HTR-8/SVneo (cell line): ENCODE results near the gene CNKSR3.
"Not testable (repeated sequence)": the region's sequence is repeated elsewhere in the genome, so short reads cannot be mapped to it uniquely, and the experiment has no call there.

ENCODE experiments used
- DNase-seq: peaks from one replicate; pipeline ENCODE4 v3.0.0; 2011; ENCODE audit warnings: low spot score, mixed read lengths; ENCODE audit not compliant: insufficient read length
- FAIRE-seq: peaks from 2 replicates; lab custom pipeline; 2011; peaks lifted over from hg19 to GRCh38; lab: Jason Lieb, UNC

CNKSR3 gene

DNA sequence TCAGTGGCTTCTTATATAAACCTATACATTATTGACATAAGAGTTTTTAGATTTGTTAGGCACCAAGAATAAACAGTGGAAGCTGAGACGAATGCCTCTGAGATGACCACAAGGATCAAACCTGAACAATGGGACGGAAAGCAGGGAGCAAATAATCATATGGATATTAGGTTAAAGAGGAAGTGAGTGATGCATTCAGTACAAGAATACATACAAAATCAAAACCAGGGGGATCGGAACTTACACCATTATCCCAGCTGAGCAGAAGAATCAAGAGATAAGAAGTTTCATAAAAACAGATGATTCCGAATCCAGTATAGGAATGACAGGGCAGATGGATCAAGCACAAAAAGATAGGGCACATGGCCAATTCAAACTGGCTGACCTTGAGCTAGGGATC lies 21.9 kb upstream of the CNKSR3 start:
- FAIRE-seq, result no peak
- no peak for DNase-seq

DNA sequence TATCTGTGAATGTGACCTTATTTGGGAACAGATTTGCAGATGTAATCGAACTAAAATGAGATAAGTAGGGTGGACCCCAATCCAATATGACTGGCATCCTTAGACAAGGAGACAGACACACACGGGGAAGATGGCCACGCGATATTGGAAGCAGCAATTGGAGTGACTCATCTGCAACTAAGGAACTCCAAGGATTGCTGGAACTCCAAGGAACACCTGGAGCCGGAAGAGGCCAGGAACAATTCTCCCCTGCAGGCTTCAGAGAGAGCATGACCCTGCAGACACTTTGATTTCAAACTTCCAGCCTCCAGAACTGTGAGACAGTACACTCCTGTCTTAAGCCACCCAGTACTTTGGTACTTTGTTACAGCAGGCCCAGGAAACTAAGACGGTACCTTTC lies 19.5 kb upstream of the CNKSR3 start:
- FAIRE-seq, result no peak
- no peak for DNase-seq

GRCh38 chr6:154528310-154528915 lies 17.9 kb upstream of the CNKSR3 start:
- DNase-seq (no peak), FAIRE-seq (no peak)

DNA sequence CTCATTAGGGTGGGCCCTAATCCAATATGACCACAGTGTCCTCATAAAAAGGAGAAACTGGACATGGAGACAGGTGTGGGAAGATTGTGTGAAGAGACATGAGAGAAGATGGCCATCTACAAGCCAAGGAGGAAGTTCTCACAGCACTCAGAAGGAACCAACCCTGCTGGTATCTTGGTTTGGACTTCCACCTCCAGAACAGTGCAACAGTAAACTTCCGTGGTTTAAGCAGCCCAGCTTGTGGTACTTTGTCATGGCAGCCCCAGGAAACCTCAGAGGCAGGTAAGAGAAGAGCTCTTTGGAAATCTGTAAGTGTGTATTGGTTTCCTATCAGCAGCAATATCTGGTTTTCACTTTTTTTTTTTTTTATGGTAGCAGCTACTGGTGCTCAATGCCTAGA lies 16.5 kb upstream of the CNKSR3 start:
- DNase-seq (no peak), FAIRE-seq (no peak)

DNA sequence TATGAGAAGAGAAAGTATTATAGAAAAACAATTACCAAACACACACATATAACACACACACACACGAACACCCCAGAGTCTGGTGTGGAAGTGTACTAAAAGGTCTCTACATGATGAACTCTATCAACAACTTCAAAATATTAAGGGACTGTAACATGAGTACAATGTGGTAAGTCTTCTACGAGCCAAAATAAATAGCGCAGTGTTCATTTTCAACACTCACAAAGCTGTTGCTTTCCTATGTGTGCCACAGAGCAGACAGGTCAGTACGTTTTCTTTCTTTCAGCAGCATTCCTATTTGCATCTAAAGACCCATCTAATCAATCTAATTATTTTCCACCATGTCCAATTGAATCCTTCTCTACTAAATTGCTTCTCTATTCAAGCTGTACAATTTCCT lies 12.1 kb upstream of the CNKSR3 start:
- DNase-seq, result no peak
- FAIRE-seq, result no peak

- FAIRE-seq (no peak), DNase-seq (no peak)
These were observed 10.9 kb upstream of the CNKSR3 start for GRCh38 chr6:154521412-154521811.

- no peak for FAIRE-seq
- no peak for DNase-seq
These were observed 9.8 kb upstream of the CNKSR3 start for GRCh38 chr6:154520280-154520679.

DNA sequence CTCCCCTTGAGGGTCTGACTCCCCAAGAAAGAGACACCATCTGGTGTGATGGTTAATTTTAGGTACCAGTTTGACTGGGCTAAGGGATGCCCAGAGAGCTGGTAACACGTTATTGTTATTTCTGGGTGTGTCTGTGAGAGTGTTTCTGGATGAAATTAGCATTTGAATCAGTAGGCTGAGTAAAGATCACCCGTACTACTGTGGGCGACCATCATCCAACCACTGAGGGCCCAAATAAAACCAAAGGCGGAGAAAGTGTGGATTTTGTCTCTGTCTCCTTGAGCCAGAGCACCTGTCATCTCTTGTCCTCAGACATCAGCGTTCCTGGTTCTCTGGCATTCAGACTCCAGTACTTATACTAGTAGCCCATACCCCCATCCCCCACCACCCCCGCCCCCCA lies 7.9 kb upstream of the CNKSR3 start:
- FAIRE-seq (no peak), DNase-seq (no peak)

GRCh38 chr6:154516276-154516675 lies 5.8 kb upstream of the CNKSR3 start:
- FAIRE-seq (no peak), DNase-seq (no peak)

DNA sequence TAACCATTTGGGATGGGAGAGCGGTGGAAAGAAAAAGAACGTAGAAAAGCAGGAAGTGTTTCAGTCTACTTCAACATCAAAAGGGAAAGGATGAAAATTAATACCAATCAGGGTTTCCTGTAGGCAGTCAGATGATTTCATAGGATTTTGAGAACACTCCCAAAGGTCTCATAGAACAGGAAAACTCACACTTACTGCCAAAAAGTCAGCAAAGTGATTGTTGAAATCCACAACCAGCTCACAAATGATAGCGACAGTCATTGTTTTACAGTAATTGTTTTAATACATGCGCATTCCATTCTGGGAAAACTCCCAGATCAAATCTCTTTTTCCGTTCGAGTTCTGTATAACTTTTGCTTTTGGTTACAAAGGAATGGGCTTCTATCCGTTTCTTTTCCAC lies 5.3 kb upstream of the CNKSR3 start:
- no peak for FAIRE-seq
- DNase-seq, result no peak

- not testable (repeated sequence) for DNase-seq, FAIRE-seq
These were observed 4.6 kb upstream of the CNKSR3 start for GRCh38 chr6:154515076-154515475.

DNA sequence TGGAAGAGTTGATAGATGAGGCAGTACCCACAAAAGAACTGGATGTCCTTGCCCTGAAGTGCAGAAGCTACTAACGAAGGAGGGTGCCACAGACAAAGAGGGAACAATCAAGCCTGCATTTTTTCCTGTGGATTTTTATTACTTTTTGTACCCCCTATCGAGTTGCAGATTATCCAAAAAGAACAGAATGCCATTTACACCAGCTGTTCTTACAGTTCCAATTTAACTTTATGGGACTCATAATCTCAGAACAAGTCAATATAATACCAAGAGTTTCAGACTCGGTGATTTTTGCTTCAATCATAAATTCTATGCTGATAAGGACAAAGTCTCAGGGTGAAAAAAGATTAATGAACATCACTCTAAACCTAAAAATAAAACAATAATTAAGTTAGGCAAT lies 4.0 kb upstream of the CNKSR3 start:
- FAIRE-seq (no peak), DNase-seq (no peak)

- FAIRE-seq (no peak), DNase-seq (no peak)
These were observed 3.3 kb upstream of the CNKSR3 start for GRCh38 chr6:154513601-154514320.

- FAIRE-seq (no peak), DNase-seq (no peak)
These were observed 1.7 kb upstream of the CNKSR3 start for GRCh38 chr6:154512201-154512600.

GRCh38 chr6:154511791-154512190 lies 1.3 kb upstream of the CNKSR3 start:
- FAIRE-seq (peak; percentile 48), DNase-seq (no peak)

GRCh38 chr6:154509421-154510143 lies 903 bp downstream of the CNKSR3 start:
- no peak for FAIRE-seq
- DNase-seq, result no peak

GRCh38 chr6:154508573-154509375 lies 1.7 kb downstream of the CNKSR3 start:
- DNase-seq, result no peak

DNA sequence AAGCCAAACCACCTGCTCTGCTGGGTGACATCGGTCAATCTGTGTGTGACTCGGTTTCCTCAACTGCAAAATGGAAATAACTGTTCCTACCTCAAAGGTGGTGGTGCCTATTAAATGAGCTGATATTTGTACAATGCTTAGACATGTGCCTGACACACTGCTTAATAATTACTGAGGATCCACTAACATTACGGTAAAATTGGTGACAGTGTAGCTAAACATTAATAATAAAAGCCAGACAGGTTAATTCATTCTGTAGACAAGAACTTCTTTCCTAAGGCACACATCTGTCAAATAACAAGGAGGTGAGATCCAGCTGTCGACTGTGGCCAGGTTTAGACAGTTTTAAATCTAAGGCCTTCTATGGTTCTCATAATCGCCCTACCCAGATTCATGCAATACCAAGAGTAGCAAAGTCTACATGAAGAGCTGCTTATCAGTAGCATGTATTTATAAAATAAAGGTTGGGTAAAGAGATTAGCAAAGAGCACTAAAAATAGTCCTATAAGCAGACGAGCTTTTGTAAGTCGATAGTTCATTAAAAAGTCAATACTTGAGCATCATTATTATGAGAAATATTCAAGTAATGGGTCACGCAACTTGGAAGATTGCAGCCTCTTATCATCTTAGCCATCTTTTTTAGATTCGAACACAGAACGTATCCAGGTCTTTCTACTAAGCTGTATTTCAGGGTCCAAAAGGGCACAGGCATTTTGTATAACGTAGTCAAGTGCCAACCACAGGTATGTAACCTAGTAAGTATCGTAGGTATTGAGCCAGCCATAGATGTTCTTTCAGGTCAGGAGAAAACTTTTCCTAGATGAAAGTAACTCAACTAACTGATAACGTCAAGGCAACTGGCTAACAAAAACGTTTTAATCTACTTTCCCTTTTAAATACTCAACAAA lies 3.2 kb downstream of the CNKSR3 start:
- no peak for DNase-seq
- no peak for FAIRE-seq

More at GRCh38 chr6:154508573-154509375, 1.7 kb downstream of the CNKSR3 start:
- peak; percentile 63 for FAIRE-seq

- DNase-seq, result no peak
- FAIRE-seq, result no peak
These were observed 3.9 kb downstream of the CNKSR3 start for GRCh38 chr6:154506582-154506981.

GRCh38 chr6:154506108-154506507 lies 4.4 kb downstream of the CNKSR3 start:
- DNase-seq (no peak), FAIRE-seq (no peak)
